GM21737 (cell line): ENCODE data around the gene TLR9.

Source experiments
- ATAC-seq: cut with Tn5 transposase; IDR thresholded peaks from one replicate; pipeline ENCODE4 v1.9.1; 2021; ENCODE audit warnings: mild to moderate bottlenecking, moderate library complexity; ENCODE audit not compliant: unreplicated experiment

TLR9 gene

GRCh38 chr3:52218026-52218425 lies 7.4 kb downstream of the TLR9 start:
- no peak for ATAC-seq

- no peak for ATAC-seq
Observed at GRCh38 chr3:52217409-52217805, 8.0 kb downstream of the TLR9 start.

- ATAC-seq: no peak
Observed at GRCh38 chr3:52216585-52217408, 8.6 kb downstream of the TLR9 start.

- ATAC-seq: no peak
Observed at GRCh38 chr3:52215351-52215750, 10.1 kb downstream of the TLR9 start.

DNA sequence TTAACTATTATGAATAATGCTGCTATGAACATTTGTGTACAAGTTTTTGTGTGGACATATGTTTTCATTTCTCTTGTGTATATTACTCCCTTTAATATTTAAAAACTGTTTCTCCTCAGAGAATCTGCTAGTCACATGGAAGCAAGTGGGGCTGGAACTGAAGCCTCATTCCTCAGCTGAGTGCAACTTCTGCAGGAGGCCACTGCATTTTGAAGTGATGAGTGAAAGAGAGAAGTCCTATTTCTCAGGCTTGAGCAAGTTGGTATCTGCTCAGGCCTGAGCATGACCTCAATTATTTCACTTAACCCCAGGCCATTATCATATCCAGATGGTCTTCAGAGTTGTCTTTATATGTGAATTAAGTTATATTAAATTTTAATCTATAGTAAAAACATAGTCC lies 11.5 kb downstream of the TLR9 start:
- no peak for ATAC-seq

DNA sequence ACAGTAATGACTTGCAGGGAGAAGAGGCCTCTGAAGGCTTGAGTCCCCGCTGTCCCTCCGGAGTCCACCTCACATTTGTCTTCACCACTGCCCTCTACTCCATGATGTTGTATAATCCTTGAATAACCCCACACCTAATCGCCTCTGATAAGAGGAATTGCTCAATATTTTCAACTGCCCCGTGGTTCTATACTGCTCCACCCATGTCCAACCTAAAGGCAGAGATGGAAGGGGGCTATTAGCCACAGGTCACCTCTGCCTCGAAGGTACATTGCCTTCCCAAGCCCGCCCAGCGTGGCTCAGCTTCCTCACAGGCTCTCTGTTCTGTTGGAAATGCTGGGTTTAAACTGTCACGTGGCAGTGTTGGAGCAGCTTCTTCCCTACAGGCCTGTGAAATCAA lies 12.4 kb downstream of the TLR9 start:
- no peak for ATAC-seq

DNA sequence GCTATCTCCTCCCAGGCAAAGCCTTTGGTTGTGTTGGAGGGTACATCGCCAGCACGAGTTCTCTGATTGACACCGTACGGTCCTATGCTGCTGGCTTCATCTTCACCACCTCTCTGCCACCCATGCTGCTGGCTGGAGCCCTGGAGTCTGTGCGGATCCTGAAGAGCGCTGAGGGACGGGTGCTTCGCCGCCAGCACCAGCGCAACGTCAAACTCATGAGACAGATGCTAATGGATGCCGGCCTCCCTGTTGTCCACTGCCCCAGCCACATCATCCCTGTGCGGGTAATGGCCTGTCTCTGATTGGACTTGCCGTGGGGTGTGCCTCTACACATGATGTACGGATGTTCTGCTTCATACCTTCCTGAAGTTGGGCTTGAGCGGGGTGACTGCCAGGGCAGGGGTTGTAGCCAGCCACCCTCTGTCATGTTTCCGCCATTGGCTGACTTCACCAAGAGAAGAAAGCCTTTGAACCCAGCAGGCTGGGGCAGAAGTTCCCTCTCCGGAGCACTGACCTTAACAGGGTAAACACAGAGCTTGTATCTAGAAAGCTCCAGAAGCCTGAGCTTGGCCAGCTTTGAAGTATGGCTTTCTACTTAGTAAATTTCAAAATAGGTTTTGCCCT lies 14.1 kb downstream of the TLR9 start:
- ATAC-seq: no peak

DNA sequence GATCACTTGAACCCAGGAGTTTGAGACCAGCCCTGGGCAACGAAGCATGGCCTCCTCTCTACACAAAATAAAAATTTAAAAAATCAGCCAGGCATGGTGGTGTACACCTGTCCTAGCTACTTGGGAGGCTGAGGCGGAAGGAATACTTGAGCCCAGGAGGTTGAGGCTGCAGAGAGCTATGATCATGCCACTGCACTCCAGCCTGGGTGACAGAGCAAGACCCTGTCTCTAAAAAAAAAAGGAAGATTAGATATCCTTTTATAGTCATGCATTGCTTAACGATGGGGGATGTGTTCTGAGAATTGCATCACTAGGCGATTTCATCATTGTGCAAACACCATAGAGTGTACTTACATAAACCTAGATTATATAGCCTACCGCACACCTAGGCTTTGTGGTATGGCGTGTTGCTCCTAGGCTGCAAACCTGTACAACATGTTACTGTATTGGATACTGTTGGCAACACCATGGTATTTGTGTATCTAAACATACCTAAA lies 14.8 kb downstream of the TLR9 start:
- no peak for ATAC-seq

- no peak for ATAC-seq
Observed at GRCh38 chr3:52210037-52210436, 15.4 kb downstream of the TLR9 start.

GRCh38 chr3:52208556-52208955 lies 16.9 kb downstream of the TLR9 start:
- no peak for ATAC-seq

DNA sequence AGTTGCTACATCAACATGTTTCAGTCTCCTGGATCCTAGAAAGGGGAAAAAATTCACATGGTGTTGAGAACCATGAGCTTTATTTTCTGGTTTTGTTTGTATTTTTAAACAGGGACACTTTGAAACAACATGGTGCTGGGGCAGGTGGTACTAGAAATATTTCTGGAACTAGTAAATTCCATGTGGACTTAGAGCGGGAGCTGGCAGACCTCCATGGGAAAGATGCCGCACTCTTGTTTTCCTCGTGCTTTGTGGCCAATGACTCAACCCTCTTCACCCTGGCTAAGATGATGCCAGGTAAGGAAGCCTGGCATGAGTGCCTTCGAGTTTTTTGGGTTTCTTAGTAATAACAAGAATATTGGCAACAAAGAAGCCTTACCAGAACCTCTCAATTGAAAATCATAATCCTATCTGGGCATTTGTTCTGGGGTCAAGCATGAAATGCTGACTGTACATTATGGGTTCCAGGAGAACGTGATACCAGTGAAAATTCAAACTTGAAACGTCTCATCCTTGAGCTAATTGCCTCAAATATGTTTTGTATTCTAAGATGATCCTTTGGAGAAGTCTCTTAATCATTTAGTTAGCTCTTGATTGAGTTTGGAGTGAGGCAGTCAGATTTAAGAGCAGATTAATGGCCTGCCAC lies 19.6 kb downstream of the TLR9 start:
- ATAC-seq: no peak

DNA sequence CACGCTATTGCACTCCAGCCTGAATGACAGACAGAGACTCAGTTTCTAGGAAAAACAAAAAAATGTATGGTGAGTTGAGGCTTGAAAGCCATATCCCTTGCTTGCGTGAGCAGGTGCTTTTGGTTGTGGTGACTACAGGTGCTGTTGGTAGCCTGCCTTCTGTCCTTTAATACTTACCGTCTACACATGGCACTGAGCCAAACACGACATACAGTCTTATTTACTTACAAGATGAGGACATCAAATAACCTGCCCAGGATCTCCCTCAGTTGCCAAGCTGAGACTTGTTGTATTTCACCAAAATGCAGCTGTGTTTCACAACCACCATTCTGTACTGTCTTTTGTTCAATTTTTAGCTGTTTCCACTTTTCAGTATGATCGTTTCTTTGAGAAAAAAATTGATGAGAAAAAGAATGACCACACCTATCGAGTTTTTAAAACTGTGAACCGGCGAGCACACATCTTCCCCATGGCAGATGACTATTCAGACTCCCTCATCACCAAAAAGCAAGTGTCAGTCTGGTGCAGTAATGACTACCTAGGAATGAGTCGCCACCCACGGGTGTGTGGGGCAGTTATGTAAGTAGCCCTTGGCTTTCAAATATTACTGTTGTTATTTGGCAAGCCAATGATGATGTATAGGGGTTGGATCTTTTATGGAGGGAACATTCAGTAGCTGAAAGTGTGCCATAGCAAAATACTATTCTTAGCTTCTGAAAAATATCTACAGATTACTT lies 20.9 kb downstream of the TLR9 start:
- ATAC-seq: no peak

- no peak for ATAC-seq
Observed at GRCh38 chr3:52203701-52204100, 21.7 kb downstream of the TLR9 start.

DNA sequence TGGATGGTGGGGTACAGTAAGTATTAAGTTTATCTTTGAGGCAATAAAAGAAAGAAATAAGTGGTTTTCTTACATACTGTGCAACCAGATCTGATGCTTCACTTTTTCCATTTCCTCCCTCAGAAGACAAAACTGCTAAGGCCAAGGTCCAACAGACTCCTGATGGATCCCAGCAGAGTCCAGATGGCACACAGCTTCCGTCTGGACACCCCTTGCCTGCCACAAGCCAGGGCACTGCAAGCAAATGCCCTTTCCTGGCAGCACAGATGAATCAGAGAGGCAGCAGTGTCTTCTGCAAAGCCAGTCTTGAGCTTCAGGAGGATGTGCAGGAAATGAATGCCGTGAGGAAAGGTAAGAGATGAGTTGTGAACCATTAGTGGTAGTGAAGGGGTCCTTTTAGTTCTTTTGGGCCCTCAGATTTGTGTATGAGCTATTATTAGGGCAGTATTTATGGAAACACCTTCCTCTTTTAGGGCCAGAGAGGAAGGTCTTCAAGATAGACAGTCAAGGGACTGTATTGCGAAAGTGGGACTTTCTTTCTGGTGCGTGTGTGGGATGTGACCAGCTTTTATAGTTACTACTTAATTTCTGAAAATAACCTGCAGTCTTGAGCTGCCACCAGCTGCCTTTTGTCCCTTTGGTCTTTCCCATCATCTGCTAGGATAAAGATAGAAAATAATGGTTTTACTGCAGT lies 22.9 kb downstream of the TLR9 start:
- no peak for ATAC-seq

DNA sequence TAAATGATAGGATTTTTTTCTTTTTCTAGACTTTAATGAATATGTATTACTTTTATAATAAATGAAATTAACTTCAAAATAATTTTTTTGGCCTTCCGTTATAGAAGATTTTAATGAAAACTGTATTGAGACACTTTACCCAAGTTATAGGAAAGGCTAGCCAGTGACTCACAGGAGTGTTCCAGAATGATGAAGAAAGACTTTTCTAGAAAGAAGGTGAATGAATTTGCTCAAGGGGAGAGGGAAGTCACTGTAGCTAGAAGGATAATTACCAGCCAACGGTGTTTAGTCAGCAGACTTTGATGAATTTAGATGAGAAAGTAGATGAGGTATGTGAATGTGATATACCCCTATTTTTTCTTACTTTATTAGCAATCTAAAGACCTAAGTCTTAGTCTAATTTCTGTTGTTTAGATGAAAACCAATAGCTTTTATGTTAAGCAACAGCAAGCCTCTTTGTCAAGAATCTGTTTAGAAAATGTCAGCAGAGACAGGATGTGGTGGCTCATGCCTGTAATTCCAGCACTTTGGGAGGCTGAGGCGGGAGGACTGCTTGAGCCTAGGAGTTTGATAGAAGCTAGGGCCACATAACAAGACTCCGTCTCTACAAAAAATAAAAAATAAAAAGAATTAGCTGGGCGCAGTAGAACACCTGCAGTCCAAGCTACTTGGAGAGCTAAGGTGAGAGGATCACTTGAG lies 24.3 kb downstream of the TLR9 start:
- no peak for ATAC-seq

GRCh38 chr3:52198643-52199608 lies 26.5 kb downstream of the TLR9 start:
- ATAC-seq: no peak

DNA sequence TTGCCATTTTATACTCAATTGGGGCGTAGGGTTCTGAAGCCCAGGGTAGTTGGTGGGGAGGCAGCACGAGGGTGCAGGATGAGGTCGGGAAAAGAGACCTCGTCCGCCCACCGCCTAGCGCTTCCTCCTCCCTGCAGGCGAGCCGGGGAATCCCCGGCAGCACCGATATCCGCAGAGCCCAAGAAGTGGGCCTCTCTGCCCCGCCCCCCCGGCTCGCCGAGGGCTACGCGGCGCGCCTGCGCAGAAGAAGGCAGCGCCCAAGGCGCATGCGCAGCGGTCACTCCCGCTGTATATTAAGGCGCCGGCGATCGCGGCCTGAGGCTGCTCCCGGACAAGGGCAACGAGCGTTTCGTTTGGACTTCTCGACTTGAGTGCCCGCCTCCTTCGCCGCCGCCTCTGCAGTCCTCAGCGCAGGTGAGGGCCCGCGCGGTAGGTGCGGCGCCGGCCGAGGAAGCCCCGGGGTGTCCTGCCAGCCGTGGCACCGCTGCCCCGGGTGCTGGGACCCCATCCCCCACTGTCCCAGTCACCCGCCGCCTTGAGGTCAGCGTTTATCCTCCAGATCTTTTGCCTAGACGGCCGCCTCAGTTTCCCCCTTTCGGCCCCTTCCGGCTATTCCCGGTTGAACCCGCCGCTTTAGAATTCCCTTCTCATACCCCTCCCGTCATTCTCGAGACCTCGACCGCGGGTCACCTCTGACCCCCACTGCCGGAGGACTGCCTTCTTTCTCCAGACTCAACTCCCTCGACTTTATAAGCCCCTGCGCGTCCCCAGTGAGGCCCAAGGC lies 27.4 kb downstream of the TLR9 start, which contains the start of gene ALAS1:
TSS of gene ALAS1 (plus strand) at position 319 of the 784 bp plus-strand sequence. CDS start 1,082 bp downstream, outside the sequence.
- ATAC-seq: peak; percentile 80

GRCh38 chr3:52197499-52197841 lies 28.0 kb downstream of the TLR9 start:
- ATAC-seq: no peak
